Stomach (tissue), 9 donors: ENCODE measurements around the gene FFAR1. TPM values are rescaled to one million over a fixed set of nuclear protein-coding genes. Genes with fewer than 3 reads are reported as not detected.
"Not testable (repeated sequence)": the region's sequence is repeated elsewhere in the genome, so short reads cannot be mapped to it uniquely, and the experiment has no call there.

Source experiments
- DNase-seq, 2 donors: peaks; one replicate each; pipeline versions ENCODE4 v3.0.0 to v3.0.0-alpha.2; 2013 to 2019
- H3K27ac ChIP-seq, 5 donors: fragments of 200-600 bp in 4 of 5; sonication (generic) in 4 of 5; one replicate each; pipeline ENCODE4 v1.5.1; 2013 to 2019; ENCODE audit warnings: mild to moderate bottlenecking in 1 of 5, moderate library complexity in 1 of 5
- H3K27me3 ChIP-seq, 3 donors: fragments of 200-600 bp; sonication (generic); one replicate each; pipeline ENCODE4 v1.5.1; 2017 to 2019; ENCODE audit warnings: mixed run types in 1 of 3
- H3K36me3 ChIP-seq, 4 donors: fragments of 200-600 bp; sonication (generic); 1 replicate in 3 of 4; 2 replicates in 1 of 4; pipeline ENCODE4 v1.5.1; 2016 to 2019
- H3K4me1 ChIP-seq, 4 donors: fragments of 200-600 bp; sonication (generic); one replicate each; pipeline ENCODE4 v1.5.1; 2016 to 2019
- H3K4me3 ChIP-seq, 4 donors: fragments of 200-600 bp; sonication (generic) in 3 of 4; one replicate each; pipeline ENCODE4 v1.5.1; 2016 to 2019; ENCODE audit warnings: mild to moderate bottlenecking in 1 of 4
- H3K9me3 ChIP-seq, 4 donors: fragments of 200-600 bp; sonication (generic); one replicate each; pipeline ENCODE4 v1.5.1; 2016 to 2019
- EP300 ChIP-seq: sonication (generic); formaldehyde crosslinking; IDR thresholded peaks from one replicate; pipeline ENCODE4 v1.6.1; 2017; ENCODE audit warnings: antibody characterized with exemption
- POLR2A ChIP-seq, 4 donors: fragments of 450-650 bp; IDR thresholded peaks; one replicate each; pipeline ENCODE4 v1.6.1; 2016; ENCODE audit warnings: antibody characterized with exemption in 4 of 4, control low read depth in 2 of 4, mild to moderate bottlenecking in 1 of 4, moderate library complexity in 1 of 4
- POLR2AphosphoS5 ChIP-seq, 3 donors: sonication (generic); formaldehyde crosslinking; IDR thresholded peaks; one replicate each; pipeline ENCODE4 v1.6.1; 2016; ENCODE audit warnings: antibody characterized with exemption in 3 of 3
- WGBS, 5 donors: extraction: QIAGEN DNeasy Blood & Tissue Kit in 3 of 5; methylation state at CpG; one replicate each; pipeline versions ENCODE4 v1.1.5 to v1.1.7; 2013 to 2018; 5-methylcytosine and 5-hydroxymethylcytosine counted together
- intact Hi-C: fragments of 100-400 bp; cut with DNase I; formaldehyde crosslinking; loops from one replicate; pipeline ENCODE4 v1.15.1; 2023; ENCODE audit warnings: low total_unique reads
- polyA plus RNA-seq, 3 donors: library from polyadenylated mRNA; stranded (reverse); fragments of 200-250 nt; gene quantifications; one replicate each; pipeline ENCODE4 v1.2.3, GENCODE V29; 2013
- total RNA-seq, 5 donors: library from RNA; depleted of rRNA; stranded (reverse); fragments of >200 nt; gene quantifications; one replicate each; pipeline versions ENCODE4 v1.1.0 to v1.2.3, GENCODE V29; 2014 to 2016
- TF ChIP-seq, protein P1 (sequence below), 7 experiments: fragments of 450-650 bp in 4 of 7; fragments of 200-600 bp in 3 of 7; sonication (generic) in 3 of 7; IDR thresholded peaks; one replicate each; pipeline ENCODE4 v1.5.1; 2016 to 2019; ENCODE audit warnings: antibody characterized with exemption in 7 of 7, control low read depth in 2 of 7, mild to moderate bottlenecking in 1 of 7
- donor health status: healthy with polysubstance abuse.
- donor health status: Bipolar disorder and iron deficiency.
- donor health status: healthy.

The FFAR1 gene
- total and polyA plus RNA-seq, 8 donors, result 0.18 TPM; not detected in 7

DNA sequence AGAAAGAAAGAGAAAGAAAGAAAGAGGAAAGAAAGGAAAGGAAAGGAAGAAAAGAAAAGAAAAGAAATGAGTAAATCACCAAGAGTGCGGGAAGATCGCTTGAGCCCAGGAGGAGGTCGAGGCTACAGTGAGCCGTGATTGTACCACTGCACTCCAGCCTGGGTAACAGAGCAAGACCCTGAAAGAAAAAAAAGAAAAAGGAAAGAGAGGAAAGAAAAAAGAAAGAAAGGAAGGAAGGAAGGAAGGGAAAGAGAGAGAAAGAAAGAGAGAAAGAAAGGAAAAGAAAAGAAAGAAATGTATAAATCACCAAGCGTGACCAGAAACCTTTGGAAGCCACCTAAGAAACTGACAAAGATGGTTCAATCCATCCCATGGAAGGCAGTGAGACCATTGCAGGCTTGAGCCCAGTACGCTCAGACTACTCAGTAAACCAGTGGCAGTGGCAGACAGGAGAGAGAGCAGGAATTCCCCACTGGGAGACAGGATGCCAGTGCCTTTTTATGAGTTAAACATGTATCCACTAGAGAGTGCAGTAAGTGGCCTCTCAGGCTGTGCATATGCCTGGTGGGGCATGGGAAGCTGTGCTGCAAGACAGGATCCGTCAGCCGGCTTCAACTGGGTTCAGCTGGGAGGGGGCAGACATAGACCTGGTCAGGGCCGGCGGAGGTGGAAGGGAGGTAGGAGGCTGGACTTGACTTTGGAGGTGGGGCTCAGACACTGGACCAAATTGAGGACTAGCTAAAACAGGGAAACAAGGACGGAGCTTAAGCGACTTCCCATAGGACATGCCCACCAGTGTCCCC is 28.0 kb downstream of the FFAR1 start:
- 75 to 96% (median 87%) methylated on average over 12 of the region's 12 CpGs for WGBS, 5 donors
- H3K9me3 ChIP-seq, result no peaks in the 10 kb centered on the region
- H3K4me1 ChIP-seq, result peaks cover 0 to 11% (median 8%) of the 10 kb centered on the region in 4 donors
- TF ChIP-seq EP300, result no peak
- TF ChIP-seq, protein P1, sequence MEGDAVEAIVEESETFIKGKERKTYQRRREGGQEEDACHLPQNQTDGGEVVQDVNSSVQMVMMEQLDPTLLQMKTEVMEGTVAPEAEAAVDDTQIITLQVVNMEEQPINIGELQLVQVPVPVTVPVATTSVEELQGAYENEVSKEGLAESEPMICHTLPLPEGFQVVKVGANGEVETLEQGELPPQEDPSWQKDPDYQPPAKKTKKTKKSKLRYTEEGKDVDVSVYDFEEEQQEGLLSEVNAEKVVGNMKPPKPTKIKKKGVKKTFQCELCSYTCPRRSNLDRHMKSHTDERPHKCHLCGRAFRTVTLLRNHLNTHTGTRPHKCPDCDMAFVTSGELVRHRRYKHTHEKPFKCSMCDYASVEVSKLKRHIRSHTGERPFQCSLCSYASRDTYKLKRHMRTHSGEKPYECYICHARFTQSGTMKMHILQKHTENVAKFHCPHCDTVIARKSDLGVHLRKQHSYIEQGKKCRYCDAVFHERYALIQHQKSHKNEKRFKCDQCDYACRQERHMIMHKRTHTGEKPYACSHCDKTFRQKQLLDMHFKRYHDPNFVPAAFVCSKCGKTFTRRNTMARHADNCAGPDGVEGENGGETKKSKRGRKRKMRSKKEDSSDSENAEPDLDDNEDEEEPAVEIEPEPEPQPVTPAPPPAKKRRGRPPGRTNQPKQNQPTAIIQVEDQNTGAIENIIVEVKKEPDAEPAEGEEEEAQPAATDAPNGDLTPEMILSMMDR (IDR thresholded peaks at IDR 0.05), result no peak
- no peak for TF ChIP-seq POLR2A (IDR thresholded peaks at IDR 0.05)
- no peak for TF ChIP-seq POLR2AphosphoS5 (IDR thresholded peaks at IDR 0.05)
- H3K27ac ChIP-seq, result no peak overlapping the region
- no peaks in the 10 kb centered on the region for H3K36me3 ChIP-seq
- intact Hi-C loops, result no loop called here
- no peak for DNase-seq
- no peaks in the 10 kb centered on the region for H3K27me3 ChIP-seq
- no peak overlapping the region for H3K4me3 ChIP-seq

GRCh38 chr19:35377656-35378055 is 30.0 kb downstream of the FFAR1 start:
- intact Hi-C loops, result no loop called here
- H3K27me3 ChIP-seq, result no peaks in the 10 kb centered on the region
- TF ChIP-seq, protein P1 (IDR thresholded peaks at IDR 0.05), result no peak
- TF ChIP-seq POLR2A (IDR thresholded peaks at IDR 0.05) (no peak), EP300 (no peak), POLR2AphosphoS5 (IDR thresholded peaks at IDR 0.05) (no peak)
- WGBS, 5 donors, result 62 to 74% (median 69%) methylated on average over 1 of the region's 1 CpG
- H3K4me1 ChIP-seq, result peaks cover 0 to 16% (median 11%) of the 10 kb centered on the region in 4 donors
- H3K9me3 ChIP-seq, result no peaks in the 10 kb centered on the region
- no peaks in the 10 kb centered on the region for H3K36me3 ChIP-seq
- H3K27ac ChIP-seq, result no peak overlapping the region
- H3K4me3 ChIP-seq, result no peak overlapping the region
- no peak for DNase-seq

DNA sequence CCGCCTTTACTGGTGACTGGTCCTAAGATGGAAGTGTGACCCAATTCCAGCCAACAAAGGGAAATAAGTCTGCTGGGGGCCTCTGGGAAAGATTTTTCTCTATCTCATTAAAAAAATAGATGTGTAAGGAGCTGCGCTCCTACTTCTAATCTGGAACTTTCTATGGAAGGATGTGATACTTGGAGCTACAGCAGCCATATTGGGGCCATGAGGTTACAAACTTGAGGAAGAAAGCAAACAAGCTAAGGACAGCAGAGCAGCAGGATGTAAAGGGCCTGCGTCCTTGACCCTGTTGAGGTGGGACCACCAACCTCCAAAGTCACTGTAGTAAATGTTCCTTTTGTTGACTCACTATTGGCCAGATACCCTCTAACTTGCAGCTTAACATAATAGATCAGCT is 30.7 kb downstream of the FFAR1 start:
- Histone ChIP-seq H3K27ac (no peak overlapping the region), H3K36me3 (no peaks in the 10 kb centered on the region), H3K9me3 (no peaks in the 10 kb centered on the region), H3K27me3 (no peaks in the 10 kb centered on the region), H3K4me3 (no peak overlapping the region), H3K4me1 (peaks cover 0 to 16% (median 11%) of the 10 kb centered on the region in 4 donors)
- 93 to 97% (median 97%) methylated on average over 3 of the region's 3 CpGs for WGBS, 5 donors
- intact Hi-C loops, result no loop called here
- TF ChIP-seq POLR2AphosphoS5 (IDR thresholded peaks at IDR 0.05), result no peak
- DNase-seq, result no peak

DNA sequence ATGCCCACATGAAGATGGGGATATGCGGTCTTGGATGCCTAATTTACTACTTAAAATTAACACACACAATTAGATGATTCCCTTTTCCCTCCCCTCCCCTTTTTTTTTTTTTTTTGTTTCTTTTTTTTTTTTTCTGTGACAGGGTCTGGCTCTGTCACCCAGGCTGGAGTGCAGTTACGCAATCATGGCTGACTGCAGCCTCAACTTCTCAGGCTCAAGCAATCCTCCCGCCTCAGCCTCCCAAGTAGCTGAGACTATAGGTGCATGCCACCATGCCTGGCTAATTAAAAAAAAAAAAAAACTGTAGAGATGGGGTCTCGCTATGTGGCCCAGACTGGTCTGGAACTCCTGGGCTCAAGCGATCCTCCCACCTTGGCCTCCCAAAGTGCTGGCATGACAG is 31.8 kb downstream of the FFAR1 start:
- intact Hi-C loops, H3K27me3 ChIP-seq, H3K9me3 ChIP-seq, H3K27ac ChIP-seq, H3K36me3 ChIP-seq, H3K4me3 ChIP-seq, DNase-seq: not testable (repeated sequence)
- WGBS, 5 donors, result 83 to 99% (median 98%) methylated on average over 5 of the region's 5 CpGs
- H3K4me1 ChIP-seq, result peaks cover 0 to 16% (median 11%) of the 10 kb centered on the region in 4 donors

GRCh38 chr19:35379992-35380391 is 32.3 kb downstream of the FFAR1 start:
- no peaks in the 10 kb centered on the region for H3K9me3 ChIP-seq
- H3K36me3 ChIP-seq, result no peaks in the 10 kb centered on the region
- peaks cover 0 to 16% (median 11%) of the 10 kb centered on the region in 4 donors for H3K4me1 ChIP-seq
- DNase-seq, result peak in 1 of 2 donors; percentile 4
- no peak overlapping the region for H3K4me3 ChIP-seq
- H3K27me3 ChIP-seq, result no peaks in the 10 kb centered on the region
- no peak for TF ChIP-seq POLR2A (IDR thresholded peaks at IDR 0.05)
- TF ChIP-seq POLR2AphosphoS5 (IDR thresholded peaks at IDR 0.05), result no peak
- TF ChIP-seq, protein P1 (IDR thresholded peaks at IDR 0.05), result no peak
- TF ChIP-seq EP300, result no peak
- no peak overlapping the region for H3K27ac ChIP-seq
- intact Hi-C loops, result no loop called here
- WGBS, 5 donors, result 12 to 23% (median 16%) methylated on average over 1 of the region's 1 CpG
